ENCODE results near the gene NSRP1. TPM values are rescaled to one million over a fixed set of nuclear protein-coding genes. Genes with fewer than 3 reads are reported as not detected.
"Not testable (repeated sequence)": the region's sequence is repeated elsewhere in the genome, so short reads cannot be mapped to it uniquely, and the experiment has no call there.

Gene NSRP1
- total and polyA plus RNA-seq, 7 donors = 13.6 to 32.7 (median 19.4) TPM

DNA sequence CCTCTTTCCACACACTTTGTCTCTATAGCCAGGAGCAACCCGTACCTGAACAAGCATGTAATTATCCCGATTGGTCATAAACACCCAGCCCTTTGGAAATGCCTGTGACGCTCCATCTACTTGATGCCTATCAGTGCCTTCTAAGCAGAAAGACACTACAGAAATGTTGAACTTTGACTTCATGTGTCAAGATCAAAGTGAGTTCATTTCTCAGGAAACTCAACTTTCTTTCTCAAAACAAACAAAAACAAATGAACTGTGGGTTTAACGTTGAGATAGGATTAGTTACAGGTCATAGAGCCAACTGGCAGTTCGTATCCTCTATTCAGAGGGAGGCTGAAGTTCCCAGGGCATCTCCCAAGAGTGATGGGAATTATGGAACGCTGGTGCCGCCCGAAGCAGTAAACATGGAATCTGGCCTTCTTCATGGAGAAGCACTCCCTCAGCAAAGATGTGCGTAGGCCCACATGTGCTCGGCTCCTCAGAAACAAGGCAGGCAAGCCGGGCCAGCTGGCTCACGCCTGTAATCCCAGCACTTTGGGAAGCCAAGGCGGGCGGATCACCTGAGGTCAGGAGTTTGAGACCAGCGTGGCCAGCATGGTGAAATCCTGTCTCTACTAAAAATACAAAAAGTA is 109.4 kb downstream of the NSRP1 start:
- Histone ChIP-seq H3K9me3 (no peaks in the 10 kb centered on the region), H3K4me1 (no peaks in the 10 kb centered on the region), H3K36me3 (ENCODE audit: insufficient read depth in 1 of 2, low read depth in 1 of 2) (no peaks in the 10 kb centered on the region), H3K27me3 (ENCODE audit: insufficient read depth in 3 of 3, low read length in 2 of 3) (peaks cover 0 to 21% (median 2%) of the 10 kb centered on the region in 3 donors), H3K27ac (no peak overlapping the region), H3K4me3 (no peak overlapping the region)
- DNase-seq = no peak
- ATAC-seq = no peak
- intact Hi-C loops (cut with DNase I) = no loop called here
- WGBS, 3 donors = 65 to 68% (median 67%) methylated on average over 15 of the region's 15 CpGs
- TF ChIP-seq, protein P1, sequence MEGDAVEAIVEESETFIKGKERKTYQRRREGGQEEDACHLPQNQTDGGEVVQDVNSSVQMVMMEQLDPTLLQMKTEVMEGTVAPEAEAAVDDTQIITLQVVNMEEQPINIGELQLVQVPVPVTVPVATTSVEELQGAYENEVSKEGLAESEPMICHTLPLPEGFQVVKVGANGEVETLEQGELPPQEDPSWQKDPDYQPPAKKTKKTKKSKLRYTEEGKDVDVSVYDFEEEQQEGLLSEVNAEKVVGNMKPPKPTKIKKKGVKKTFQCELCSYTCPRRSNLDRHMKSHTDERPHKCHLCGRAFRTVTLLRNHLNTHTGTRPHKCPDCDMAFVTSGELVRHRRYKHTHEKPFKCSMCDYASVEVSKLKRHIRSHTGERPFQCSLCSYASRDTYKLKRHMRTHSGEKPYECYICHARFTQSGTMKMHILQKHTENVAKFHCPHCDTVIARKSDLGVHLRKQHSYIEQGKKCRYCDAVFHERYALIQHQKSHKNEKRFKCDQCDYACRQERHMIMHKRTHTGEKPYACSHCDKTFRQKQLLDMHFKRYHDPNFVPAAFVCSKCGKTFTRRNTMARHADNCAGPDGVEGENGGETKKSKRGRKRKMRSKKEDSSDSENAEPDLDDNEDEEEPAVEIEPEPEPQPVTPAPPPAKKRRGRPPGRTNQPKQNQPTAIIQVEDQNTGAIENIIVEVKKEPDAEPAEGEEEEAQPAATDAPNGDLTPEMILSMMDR (IDR thresholded peaks at IDR 0.05) = no peak

- DNase-seq = no peak
- WGBS, 3 donors = 69 to 76% (median 70%) methylated on average over 10 of the region's 10 CpGs
These were observed 110.3 kb downstream of the NSRP1 start for GRCh38 chr17:30226878-30227277.

GRCh38 chr17:30228011-30228410 is 111.4 kb downstream of the NSRP1 start:
- intact Hi-C loops (cut with DNase I) = no loop called here

More at GRCh38 chr17:30226878-30227277, 110.3 kb downstream of the NSRP1 start:
- intact Hi-C loops (cut with DNase I) = no loop called here
- no peak for ATAC-seq
- H3K27me3 ChIP-seq (ENCODE audit: insufficient read depth in 3 of 3, low read length in 2 of 3) = peaks cover 0 to 21% (median 2%) of the 10 kb centered on the region in 3 donors
- no peaks in the 10 kb centered on the region for H3K36me3 ChIP-seq (ENCODE audit: insufficient read depth in 1 of 2, low read depth in 1 of 2)
- no peaks in the 10 kb centered on the region for H3K9me3 ChIP-seq
- H3K27ac ChIP-seq = no peak overlapping the region
- H3K4me3 ChIP-seq = no peak overlapping the region
- no peaks in the 10 kb centered on the region for H3K4me1 ChIP-seq
- TF ChIP-seq, protein P1 (IDR thresholded peaks at IDR 0.05) = no peak

DNA sequence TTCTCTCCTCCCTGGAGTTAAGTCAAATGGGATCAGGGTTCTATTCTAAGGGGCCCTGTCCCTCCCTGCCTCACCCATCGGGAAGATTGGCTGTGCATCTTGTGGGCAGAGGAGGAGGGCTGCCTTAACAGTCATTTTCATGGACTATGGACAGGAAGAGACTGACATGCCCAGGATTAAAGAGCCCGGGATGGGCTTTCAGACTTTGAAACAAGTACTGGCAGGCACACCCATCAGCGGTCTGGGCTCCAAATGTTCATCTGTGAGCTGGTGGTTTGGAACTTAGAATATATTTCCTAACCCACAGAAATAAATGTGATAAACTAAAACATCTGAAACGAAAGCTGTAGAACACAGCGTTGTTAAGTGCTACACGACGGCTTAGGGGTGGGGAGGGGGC is 112.4 kb downstream of the NSRP1 start:
- peaks cover 0 to 31% (median 4%) of the 10 kb centered on the region in 3 donors for H3K27me3 ChIP-seq (ENCODE audit: insufficient read depth in 3 of 3, low read length in 2 of 3)
- H3K36me3 ChIP-seq (ENCODE audit: insufficient read depth in 1 of 2, low read depth in 1 of 2) = no peaks in the 10 kb centered on the region
- ATAC-seq (no peak), DNase-seq (no peak)
- intact Hi-C loops (cut with DNase I) = no loop called here
- H3K4me3 ChIP-seq = no peak overlapping the region
- no peaks in the 10 kb centered on the region for H3K9me3 ChIP-seq
- whole genome bisulfite sequencing, 3 donors = 65 to 73% (median 72%) methylated on average over 7 of the region's 7 CpGs
- no peak overlapping the region for H3K27ac ChIP-seq
- TF ChIP-seq, protein P1 (IDR thresholded peaks at IDR 0.05) = no peak
- no peaks in the 10 kb centered on the region for H3K4me1 ChIP-seq

More at GRCh38 chr17:30228011-30228410, 111.4 kb downstream of the NSRP1 start:
- ATAC-seq = no peak
- H3K36me3 ChIP-seq (ENCODE audit: insufficient read depth in 1 of 2, low read depth in 1 of 2) = no peaks in the 10 kb centered on the region
- no peaks in the 10 kb centered on the region for H3K9me3 ChIP-seq
- no peak for DNase-seq
- H3K4me3 ChIP-seq = no peak overlapping the region
- H3K27me3 ChIP-seq (ENCODE audit: insufficient read depth in 3 of 3, low read length in 2 of 3) = peaks cover 0 to 22% (median 2%) of the 10 kb centered on the region in 3 donors
- H3K4me1 ChIP-seq = no peaks in the 10 kb centered on the region
- no peak overlapping the region for H3K27ac ChIP-seq
- TF ChIP-seq, protein P1 (IDR thresholded peaks at IDR 0.05) = no peak
- WGBS, 3 donors = 83 to 90% (median 84%) methylated on average over 3 of the region's 3 CpGs

DNA sequence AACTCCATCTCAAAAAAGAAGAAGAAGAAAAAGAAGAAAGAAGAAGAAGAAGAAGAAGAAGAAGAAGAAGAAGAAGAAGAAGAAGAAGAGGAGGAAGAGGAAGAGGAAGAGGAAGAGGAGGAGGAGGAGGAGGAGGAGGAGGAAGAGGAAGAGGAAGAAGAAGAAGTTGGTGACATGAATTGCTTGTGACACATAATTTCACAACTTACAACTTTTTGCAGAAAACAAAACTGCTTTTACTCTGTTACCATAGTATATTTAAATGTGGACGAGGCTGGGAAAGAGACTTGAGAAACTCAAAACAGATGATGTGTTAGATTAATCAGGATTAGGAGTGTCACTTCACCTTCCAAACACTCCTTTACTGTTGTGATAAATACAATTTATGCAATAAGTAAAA is 113.4 kb downstream of the NSRP1 start:
- DNase-seq; H3K4me3 ChIP-seq; ATAC-seq; H3K27ac ChIP-seq; intact Hi-C loops (cut with DNase I); H3K4me1 ChIP-seq; H3K36me3 ChIP-seq (ENCODE audit: insufficient read depth in 1 of 2, low read depth in 1 of 2); H3K9me3 ChIP-seq: not testable (repeated sequence)
- peaks cover 0 to 41% (median 4%) of the 10 kb centered on the region in 3 donors for H3K27me3 ChIP-seq (ENCODE audit: insufficient read depth in 3 of 3, low read length in 2 of 3)
- WGBS, 3 donors = 62 to 75% (median 74%) methylated on average over 1 of the region's 1 CpG
